ENCODE measurements around the gene AKR1C1. TPM values are rescaled to one million over a fixed set of nuclear protein-coding genes. Genes with fewer than 3 reads are reported as not detected.

The AKR1C1 gene
- 6.2 and 14.4 TPM in 2 replicates for total RNA-seq

DNA sequence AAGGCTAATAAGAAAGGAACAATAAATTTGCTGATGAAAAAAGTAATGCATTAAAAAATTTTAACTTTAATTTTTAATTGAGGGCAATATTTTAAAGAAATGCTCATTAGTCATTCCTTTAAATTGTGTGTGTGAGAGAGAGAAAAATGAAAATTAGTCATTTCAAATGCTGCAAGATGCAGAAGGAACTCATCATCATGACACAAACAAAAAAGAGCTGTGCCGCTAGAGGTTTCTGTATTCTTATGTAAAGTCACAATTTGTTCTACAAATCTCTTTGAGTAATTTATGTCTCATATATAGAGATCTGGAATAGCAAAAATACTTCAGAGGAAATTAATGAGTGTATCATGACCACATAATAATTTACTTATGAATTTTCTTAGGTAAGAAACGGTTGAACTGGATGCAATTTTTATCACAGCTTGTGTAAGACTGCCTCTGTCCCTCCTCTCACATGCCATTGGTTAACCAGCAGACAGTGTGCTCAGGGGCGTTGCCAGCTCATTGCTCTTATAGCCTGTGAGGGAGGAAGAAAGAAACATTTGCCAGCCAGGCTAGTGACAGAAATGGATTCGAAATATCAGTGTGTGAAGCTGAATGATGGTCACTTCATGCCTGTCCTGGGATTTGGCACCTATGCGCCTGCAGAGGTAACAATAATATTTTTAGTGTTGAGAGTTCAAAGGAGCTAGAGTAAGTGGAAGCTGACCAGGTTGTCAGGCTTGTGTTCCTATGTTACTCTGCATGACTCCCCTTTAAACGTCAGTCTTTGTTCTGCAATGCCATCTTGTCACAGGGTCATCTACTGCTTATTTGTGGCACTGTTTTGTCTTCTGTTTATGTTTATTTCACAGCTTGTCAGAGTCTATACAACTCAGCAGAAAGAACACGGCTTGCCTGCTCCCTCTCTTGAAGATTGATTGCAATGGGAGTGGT is at the start of gene AKR1C1:
TSS of gene AKR1C1 (plus strand) at position 540 of the 939 bp plus-strand sequence. CDS start at position 570, 30 bp downstream.

DNA sequence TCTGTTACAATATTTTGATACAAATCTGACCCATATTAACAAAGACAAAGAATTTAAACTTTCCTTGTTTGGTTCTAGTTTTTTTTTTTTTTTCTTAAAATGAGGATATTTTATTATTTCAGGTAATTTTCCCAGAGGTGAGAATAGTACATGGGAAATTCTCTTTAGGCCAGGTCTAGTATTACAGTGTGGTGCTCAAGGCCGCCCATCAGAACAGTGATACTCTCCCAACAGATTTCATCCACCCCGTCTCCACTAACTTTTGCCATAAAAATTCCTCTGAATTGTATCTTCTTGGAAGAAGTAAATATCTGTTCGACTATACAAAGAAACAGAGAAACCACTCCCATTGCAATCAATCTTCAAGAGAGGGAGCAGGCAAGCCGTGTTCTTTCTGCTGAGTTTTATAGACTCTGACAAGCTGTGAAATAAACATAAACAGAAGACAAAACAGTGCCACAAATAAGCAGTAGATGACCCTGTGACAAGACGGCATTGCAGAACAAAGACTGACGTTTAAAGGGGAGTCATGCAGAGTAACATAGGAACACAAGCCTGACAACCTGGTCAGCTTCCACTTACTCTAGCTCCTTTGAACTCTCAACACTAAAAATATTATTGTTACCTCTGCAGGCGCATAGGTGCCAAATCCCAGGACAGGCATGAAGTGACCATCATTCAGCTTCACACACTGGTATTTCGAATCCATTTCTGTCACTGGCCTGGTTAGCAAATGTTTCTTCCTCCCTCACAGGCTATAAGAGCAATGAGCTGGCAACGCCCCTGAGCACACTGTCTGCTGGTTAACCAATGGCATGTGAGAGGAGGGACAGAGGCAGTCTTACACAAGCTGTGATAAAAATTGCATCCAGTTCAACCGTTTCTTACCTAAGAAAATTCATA is 40.2 kb downstream of the AKR1C1 start, which contains the start of gene AKR1C2:
TSS of gene AKR1C2 (minus strand) at position 731 of the 903 bp plus-strand sequence. CDS start at position 709, 22 bp downstream.

Small RNA genes within 50 kb of the gene (small RNA-seq; reads per million reads assigned to genes)
- gene RF00096 (ENCODE audit: low replicate concordance), result not detected

Other genes starting within 250 kb of the AKR1C1 start
- 10.1 and 15.3 TPM in 2 replicates for gene AKR1E2, start 137.2 kb upstream of the AKR1C1 start, total RNA-seq
- gene AKR1C2, start 40.4 kb downstream of the AKR1C1 start, total RNA-seq, result 1.9 and 6.3 TPM in 2 replicates
- 0.86 and 4.4 TPM in 2 replicates for gene AKR1C3, start 131.0 kb downstream of the AKR1C1 start, total RNA-seq
- not detected in 2 replicates for gene AKR1C8, start 221.7 kb downstream of the AKR1C1 start, total RNA-seq
- not detected in 2 replicates for gene AKR1C4, start 233.4 kb downstream of the AKR1C1 start, total RNA-seq

Data from placental pericyte (primary cell).